BE2C (cell line): Measurements from ENCODE around the gene SH3RF3.

Source experiments
- DNase-seq: peaks from one replicate; pipeline ENCODE4 v3.0.0-alpha.2; 2020
- H3K27me3 ChIP-seq: fragments of 250-450 bp; sonication (Bioruptor Pico); 2 replicates; pipeline ENCODE4 v1.5.1; 2020; ENCODE audit warnings: mild to moderate bottlenecking
- H3K36me3 ChIP-seq: fragments of 250-450 bp; sonication (Bioruptor Pico); 2 replicates; pipeline ENCODE4 v1.5.1; 2020; ENCODE audit warnings: mild to moderate bottlenecking
- H3K4me1 ChIP-seq: fragments of 250-450 bp; sonication (Bioruptor Pico); 2 replicates; pipeline ENCODE4 v1.5.1; 2020
- H3K4me3 ChIP-seq: 2 replicates; pipeline ENCODE4 v1.5.1; 2011; ENCODE audit warnings: low read depth, low read length
- H3K9me3 ChIP-seq: fragments of 250-450 bp; sonication (Bioruptor Pico); 2 replicates; pipeline ENCODE4 v1.5.1; 2020
- TF ChIP-seq, protein P1 (sequence below): IDR thresholded peaks from 2 replicates; pipeline ENCODE4 v1.5.1; 2012; ENCODE audit warnings: mild to moderate bottlenecking, low read depth, low read length

Gene SH3RF3

DNA sequence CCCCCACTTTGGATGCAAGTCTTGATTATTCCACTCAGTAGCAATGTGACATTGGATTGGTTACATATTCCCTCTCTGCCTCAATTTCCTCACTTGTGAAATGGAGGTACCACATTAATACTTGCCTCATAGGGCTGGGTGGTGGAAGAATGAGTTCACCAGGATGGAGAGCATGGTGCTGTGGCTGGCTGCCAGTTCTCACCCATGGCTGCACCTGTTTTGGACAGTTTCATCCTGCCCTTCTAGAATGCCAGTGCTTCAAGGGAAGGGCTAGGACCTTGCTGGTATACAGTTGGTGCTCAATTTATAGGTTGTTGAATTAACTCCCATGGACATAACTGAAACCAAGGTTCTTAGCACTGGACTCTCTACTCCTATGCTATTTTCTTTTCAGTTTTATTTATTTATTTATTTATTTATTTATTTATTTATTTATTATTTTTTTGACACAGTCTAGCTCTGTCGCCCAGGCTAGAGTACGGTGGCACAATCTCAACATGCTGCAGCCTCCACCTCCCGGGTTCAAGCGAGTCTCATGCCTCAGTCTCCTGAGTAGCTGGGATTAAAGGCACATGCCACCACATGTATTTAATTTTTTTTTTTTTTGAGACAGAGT, 5.3 kb upstream of the SH3RF3 start:
- peaks cover 7% of the 10 kb centered on the region for H3K27me3 ChIP-seq
- no peaks in the 10 kb centered on the region for H3K36me3 ChIP-seq
- no peaks in the 10 kb centered on the region for H3K9me3 ChIP-seq
- no peak overlapping the region for H3K4me3 ChIP-seq
- TF ChIP-seq, protein P1, sequence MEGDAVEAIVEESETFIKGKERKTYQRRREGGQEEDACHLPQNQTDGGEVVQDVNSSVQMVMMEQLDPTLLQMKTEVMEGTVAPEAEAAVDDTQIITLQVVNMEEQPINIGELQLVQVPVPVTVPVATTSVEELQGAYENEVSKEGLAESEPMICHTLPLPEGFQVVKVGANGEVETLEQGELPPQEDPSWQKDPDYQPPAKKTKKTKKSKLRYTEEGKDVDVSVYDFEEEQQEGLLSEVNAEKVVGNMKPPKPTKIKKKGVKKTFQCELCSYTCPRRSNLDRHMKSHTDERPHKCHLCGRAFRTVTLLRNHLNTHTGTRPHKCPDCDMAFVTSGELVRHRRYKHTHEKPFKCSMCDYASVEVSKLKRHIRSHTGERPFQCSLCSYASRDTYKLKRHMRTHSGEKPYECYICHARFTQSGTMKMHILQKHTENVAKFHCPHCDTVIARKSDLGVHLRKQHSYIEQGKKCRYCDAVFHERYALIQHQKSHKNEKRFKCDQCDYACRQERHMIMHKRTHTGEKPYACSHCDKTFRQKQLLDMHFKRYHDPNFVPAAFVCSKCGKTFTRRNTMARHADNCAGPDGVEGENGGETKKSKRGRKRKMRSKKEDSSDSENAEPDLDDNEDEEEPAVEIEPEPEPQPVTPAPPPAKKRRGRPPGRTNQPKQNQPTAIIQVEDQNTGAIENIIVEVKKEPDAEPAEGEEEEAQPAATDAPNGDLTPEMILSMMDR, result no peak
- no peaks in the 10 kb centered on the region for H3K4me1 ChIP-seq
- no peak for DNase-seq

GRCh38 chr2:109124982-109125592, 3.9 kb upstream of the SH3RF3 start:
- H3K4me3 ChIP-seq, result no peak overlapping the region
- DNase-seq, result peak; percentile 21
- no peaks in the 10 kb centered on the region for H3K9me3 ChIP-seq
- peaks cover 21% of the 10 kb centered on the region for H3K27me3 ChIP-seq
- no peaks in the 10 kb centered on the region for H3K4me1 ChIP-seq
- TF ChIP-seq, protein P1, result no peak
- H3K36me3 ChIP-seq, result no peaks in the 10 kb centered on the region

GRCh38 chr2:109125593-109126500, 3.2 kb upstream of the SH3RF3 start:
- TF ChIP-seq, protein P1, result no peak
- Histone ChIP-seq H3K4me3 (no peak overlapping the region), H3K36me3 (no peaks in the 10 kb centered on the region), H3K4me1 (no peaks in the 10 kb centered on the region), H3K9me3 (no peaks in the 10 kb centered on the region), H3K27me3 (peaks cover 28% of the 10 kb centered on the region)
- DNase-seq, result no peak

- no peak overlapping the region for H3K4me3 ChIP-seq
- H3K27me3 ChIP-seq, result peaks cover 33% of the 10 kb centered on the region
- no peaks in the 10 kb centered on the region for H3K4me1 ChIP-seq
- TF ChIP-seq, protein P1, result no peak
- H3K36me3 ChIP-seq, result no peaks in the 10 kb centered on the region
- no peaks in the 10 kb centered on the region for H3K9me3 ChIP-seq
- DNase-seq, result no peak
Observed at GRCh38 chr2:109126501-109126860, 2.5 kb upstream of the SH3RF3 start.

DNA sequence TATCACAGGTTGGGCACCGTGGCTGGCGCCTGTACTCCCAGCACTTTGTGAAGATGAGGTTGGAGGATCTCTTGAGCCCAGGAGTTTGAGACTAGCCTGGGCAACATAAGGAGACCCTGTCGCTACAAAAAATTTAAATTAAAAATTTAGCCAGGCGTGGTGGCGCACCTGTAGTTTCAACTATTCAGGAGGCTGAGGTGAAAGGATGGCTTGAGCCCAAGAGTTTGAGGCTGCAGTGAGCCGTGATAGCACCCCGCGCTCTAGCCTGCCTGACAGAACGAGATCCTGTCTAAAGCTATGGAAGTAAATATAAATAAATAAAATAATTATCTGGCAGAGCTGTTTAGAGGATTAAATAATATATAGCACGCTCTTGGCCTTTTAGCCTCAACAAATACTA, 1.4 kb upstream of the SH3RF3 start:
- no peak for DNase-seq
- no peaks in the 10 kb centered on the region for H3K36me3 ChIP-seq
- no peaks in the 10 kb centered on the region for H3K9me3 ChIP-seq
- peaks cover 36% of the 10 kb centered on the region for H3K27me3 ChIP-seq
- TF ChIP-seq, protein P1, result no peak
- no peaks in the 10 kb centered on the region for H3K4me1 ChIP-seq
- H3K4me3 ChIP-seq, result no peak overlapping the region
